GM12892 (cell line): Measurements from ENCODE around the gene ABHD2.

Experiments used
- DNase-seq: peaks from one replicate; pipeline ENCODE4 v3.0.0; 2011; ENCODE audit not compliant: insufficient read length
- FAIRE-seq: peaks from 2 replicates; lab custom pipeline; 2011; peaks lifted over from hg19 to GRCh38; lab: Jason Lieb, UNC
- POLR2A ChIP-seq: IDR thresholded peaks from 2 replicates; pipeline ENCODE4 v1.6.1; 2011; ENCODE audit warnings: low read depth, low read length, control low read depth
- POLR2AphosphoS5 ChIP-seq: IDR thresholded peaks from 2 replicates; pipeline ENCODE4 v1.6.1; 2011; ENCODE audit warnings: low read depth, low read length, control low read depth
- TAF1 ChIP-seq: IDR thresholded peaks from 2 replicates; pipeline ENCODE4 v1.6.1; 2011; ENCODE audit warnings: low read depth, mild to moderate bottlenecking, control low read depth, low read length, borderline replicate concordance

The ABHD2 gene

DNA sequence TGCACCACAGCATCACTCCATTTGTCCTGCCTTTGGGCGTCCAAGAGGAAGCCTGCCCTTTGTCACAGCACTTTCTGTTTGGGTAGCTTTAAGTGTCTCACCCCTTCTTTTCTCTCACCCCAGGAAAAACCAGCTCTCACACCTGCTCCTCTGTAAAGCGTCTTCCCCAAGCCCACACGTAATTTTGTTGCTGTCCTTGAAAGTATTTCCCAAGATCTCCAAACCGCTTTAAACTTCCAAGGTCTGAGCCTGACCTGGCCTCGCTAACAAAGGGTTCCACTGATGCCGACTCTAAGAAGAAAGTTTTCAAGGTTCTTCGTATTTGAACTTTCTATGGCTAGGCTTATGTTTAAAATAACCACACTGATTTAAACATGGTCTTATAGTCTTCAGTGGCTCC is 5.3 kb downstream of the ABHD2 start:
- DNase-seq (no peak), FAIRE-seq (no peak)
- no peak for TF ChIP-seq POLR2AphosphoS5
- TF ChIP-seq TAF1 = no peak
- TF ChIP-seq POLR2A = no peak

DNA sequence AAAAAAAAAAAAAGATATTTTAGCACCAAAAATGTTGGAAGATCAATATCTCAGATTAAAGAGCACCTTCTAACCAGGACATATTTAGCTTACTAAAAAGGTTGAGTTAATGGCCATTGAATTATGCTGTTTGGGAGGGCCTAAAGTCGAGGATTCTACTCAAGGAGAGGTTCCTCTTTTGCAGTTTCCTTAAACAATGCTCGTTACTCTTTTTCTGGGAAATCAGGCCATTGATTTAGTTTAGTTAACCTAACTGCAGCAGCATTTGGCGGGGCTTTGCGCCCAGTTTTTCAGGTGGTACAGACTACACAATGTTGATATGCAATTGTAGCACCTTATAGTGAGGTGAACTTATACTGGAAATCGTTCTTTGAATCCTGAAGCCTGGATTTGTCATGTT is 6.8 kb downstream of the ABHD2 start:
- no peak for DNase-seq
- no peak for FAIRE-seq
- TF ChIP-seq POLR2AphosphoS5 (no peak), POLR2A (no peak), TAF1 (no peak)

DNA sequence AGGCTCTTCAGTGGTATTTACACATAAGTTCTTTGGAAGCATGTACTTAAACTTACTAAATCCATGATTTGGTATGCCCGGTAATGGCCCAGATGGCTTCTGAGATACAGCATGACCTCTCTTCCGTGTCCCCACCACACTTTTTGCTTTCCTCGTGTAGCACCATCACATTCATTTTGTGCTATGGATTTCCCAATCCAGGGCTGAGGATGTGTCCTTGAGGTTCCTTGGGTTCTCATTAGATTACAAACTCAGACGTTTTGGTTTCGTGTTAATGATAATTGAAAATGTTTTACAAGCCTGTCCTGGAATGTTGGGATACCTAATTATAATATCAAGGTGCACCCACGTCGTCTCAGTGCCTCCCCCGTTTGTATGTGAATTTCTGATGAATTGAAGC is 7.3 kb downstream of the ABHD2 start:
- DNase-seq (no peak), FAIRE-seq (no peak)
- TF ChIP-seq POLR2AphosphoS5 (no peak), POLR2A (no peak), TAF1 (no peak)

DNA sequence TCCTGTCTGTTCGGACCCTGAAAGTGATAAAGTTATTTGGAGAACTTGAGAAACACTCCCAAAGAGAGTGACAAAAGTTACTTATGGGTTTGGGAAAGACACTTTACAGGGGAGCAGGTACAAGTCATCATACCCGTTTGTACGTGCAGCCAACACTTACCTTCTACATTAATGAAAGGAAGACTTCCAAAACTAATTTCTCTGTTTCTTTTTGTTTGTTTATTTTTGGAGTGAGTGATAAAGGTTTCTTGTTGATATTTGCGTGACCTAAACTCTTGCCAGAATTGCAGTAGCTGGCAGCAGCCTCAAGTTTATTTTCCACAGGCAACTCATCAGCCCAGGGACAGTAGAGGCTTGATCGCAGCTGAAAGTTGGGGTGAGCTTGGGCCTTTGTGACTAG is 8.4 kb downstream of the ABHD2 start:
- DNase-seq (no peak), FAIRE-seq (no peak)
- TF ChIP-seq POLR2AphosphoS5 = no peak

DNA sequence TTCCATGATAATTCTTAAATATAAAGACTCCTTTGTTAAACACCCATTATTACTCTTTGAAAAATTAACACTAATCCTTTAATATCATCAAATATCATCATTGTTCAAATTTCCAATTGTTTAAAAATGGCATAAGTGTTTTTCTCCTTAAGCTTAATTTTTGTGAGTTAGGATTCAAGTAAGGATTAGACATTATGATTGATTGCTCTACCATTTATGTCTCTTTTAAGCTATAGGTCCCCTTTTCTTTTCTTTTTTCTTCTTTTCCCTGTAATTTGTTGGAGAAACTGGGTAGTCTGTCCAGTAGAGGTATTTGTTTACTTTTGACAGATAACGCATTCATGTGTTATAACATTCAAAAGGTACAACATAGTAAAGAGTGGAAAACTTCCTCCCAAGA is 9.1 kb downstream of the ABHD2 start:
- TF ChIP-seq TAF1 (no peak), POLR2A (no peak), POLR2AphosphoS5 (no peak)
- FAIRE-seq = no peak
- DNase-seq = no peak

DNA sequence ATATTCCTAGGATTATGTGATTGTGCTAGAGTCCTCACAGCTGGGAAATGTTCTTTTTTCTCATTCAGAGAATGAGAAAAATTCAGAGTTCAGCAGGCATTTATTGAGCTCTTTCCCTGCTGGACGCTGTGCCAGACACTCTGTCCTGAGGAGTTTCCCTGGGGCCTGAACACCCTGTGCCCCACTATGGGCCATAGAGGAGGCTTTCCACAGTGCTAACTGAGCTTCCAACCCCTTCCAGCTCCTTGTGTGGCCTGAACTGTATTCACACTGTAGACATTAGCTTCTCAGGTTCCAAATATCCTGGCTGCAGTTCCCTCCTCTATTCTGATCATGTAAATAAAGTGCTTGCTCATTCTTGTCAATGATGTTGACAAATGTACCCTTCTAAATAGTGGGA is 10.0 kb downstream of the ABHD2 start:
- FAIRE-seq (no peak), DNase-seq (no peak)
- TF ChIP-seq POLR2AphosphoS5 = no peak
- TF ChIP-seq TAF1 = no peak
- TF ChIP-seq POLR2A = no peak

DNA sequence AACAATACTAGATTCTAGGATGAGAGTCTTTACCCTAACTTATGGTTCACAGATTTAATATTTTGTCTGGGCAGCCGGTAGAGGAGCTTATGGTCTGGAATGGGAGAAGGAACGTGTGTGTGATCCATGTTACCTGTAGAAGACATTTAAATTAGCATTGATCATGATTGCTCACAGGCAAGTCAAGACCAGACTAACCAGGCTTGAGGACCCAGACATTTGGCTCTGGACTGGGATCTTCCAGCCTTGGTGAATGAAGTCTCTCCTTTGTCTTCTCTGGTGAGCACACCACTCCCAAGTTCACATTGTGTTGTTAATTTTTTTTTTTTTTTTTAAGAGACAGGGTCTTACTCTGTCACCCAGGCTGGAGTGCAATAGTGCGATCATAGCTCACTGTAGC is 11.7 kb downstream of the ABHD2 start:
- TF ChIP-seq POLR2AphosphoS5 = no peak
- no peak for TF ChIP-seq POLR2A
- no peak for TF ChIP-seq TAF1
- FAIRE-seq (no peak), DNase-seq (no peak)

DNA sequence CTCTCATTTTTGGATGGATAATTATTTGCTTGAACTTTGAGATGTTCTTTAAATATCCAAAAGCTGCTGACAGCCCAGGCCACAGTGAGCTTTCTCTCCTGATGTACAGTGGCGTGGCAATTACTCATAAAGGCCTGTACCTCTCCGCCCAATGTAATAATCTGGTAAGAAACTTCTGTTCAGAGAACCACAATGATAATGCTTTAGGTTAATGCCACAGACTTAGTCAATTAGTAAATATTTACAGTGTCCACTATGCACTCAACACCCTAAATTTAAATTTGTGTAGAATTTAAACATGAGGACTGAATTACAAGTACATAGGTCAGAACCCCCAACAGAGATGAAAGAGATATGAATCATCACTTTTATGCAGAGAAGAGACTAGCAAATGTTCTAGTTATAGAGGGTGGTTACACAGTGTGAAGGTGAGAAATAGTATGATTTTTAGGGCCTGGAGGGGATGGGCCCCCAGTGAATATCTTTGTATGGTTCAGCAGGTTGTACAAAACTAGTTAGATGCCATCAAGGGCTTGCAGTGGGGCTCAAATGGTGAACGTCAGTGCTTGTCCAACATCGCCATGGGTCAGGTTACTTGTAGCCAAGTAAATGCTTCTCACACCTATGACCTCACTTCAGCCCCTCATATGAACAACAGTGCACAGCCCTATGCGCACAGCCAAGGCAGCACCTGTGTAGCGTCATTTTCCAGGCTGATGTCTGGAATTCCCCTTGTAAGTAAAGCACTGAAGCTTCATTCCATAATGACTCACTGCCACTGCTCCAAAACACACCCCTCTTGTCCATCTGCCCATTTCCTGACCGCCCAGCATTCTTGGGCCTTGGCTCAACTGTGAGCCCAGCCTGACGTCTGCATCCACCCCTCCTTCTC is 13.3 kb downstream of the ABHD2 start:
- FAIRE-seq (no peak), DNase-seq (no peak)
- TF ChIP-seq TAF1 = no peak
- no peak for TF ChIP-seq POLR2A
- no peak for TF ChIP-seq POLR2AphosphoS5

DNA sequence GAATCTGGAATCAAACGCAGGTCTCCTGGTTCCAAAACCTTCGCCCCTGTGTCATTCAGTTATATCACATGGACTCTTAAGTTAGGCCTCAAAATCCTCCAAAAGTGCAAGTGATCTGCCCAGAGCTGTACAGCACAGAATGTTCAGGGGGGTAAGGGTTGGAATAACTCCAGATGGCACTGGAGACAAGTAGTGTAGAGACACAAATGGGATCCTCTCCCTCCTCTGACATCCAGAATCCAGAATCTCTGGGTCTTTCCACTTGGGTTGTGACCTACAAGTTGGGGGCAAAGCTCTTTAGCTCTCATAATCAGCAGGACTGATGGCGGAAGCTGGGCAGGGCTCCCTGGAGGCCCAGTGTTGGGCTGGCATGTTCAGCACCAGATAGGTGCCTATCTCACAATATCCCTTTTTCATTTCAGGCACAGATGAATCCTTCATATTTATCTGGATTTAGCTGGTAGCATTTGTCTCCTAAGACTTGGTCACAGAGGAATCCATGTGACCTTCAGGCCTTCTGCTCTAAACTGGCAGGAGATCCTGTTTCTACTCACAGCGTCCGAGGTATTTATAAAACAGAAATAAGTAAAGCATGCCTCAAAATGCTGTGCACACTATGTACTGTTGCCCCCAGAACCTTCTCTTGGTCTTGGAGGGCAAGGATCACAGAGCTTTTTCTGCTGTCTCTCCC is 15.4 kb downstream of the ABHD2 start:
- no peak for DNase-seq
- no peak for TF ChIP-seq POLR2AphosphoS5
- TF ChIP-seq TAF1 = no peak
- TF ChIP-seq POLR2A = no peak
- FAIRE-seq = no peak

DNA sequence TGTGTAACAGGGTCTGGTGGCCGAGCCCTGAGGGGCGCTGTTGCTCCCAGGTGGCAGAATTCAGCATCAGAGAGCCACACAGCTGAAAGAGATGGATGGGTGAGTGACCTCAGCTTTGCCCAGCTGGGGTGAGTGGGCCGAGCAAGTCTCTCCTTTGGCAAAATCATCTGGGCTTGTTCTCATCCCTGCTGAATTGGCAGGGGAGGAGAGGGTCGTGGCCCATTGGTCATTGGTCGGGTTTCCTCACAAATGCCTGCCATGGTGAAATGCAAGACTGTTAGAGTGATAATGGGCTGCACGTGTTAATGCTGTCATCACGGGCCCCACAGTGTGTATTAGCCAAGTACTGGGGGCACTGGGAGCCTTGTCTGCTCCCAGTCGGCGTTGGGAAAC is 15.9 kb downstream of the ABHD2 start:
- TF ChIP-seq POLR2AphosphoS5 (no peak), POLR2A (no peak), TAF1 (no peak)

DNA sequence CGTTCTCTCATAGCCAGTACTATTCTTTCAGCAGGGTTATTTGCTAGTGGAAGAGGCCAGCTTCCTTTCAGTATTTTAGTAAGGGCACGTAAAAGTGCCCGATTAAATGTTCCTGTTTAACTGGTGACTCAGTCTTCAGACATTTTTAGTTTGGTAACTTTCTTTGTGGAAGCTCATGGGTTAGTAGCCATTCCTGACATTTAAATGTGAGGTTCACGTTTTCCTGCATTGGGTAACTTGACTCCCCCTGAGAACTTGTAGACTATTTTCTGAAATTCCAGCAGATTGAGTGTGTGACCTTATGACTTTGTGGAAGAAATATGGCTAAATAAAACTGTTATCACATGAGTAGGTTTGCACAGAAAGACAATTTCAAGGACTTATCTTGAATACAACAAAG is 16.9 kb downstream of the ABHD2 start:
- no peak for FAIRE-seq
- DNase-seq = no peak
- TF ChIP-seq POLR2A (no peak), POLR2AphosphoS5 (no peak), TAF1 (no peak)

More for the DNA sequence above, 15.9 kb downstream of the ABHD2 start:
- FAIRE-seq (no peak), DNase-seq (no peak)

DNA sequence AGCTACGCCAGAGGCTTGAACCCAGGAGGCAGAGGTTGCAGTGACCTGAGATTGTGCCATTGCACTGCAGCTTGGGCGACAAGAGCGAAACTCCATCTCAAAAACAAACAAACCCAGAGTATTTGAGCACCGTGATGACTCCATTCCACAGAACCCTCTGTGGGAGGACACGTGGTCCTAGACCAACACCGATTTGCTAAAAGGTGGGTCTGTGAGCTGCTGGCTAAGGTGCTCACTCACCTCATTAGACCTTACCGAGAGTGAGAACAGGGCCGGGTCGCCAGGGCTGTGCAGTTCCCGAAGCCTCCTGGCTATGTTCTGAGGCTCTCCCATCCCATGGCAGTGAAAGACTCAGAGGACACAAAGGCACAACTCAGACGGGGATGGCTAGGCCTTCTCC is 17.9 kb downstream of the ABHD2 start:
- DNase-seq (no peak), FAIRE-seq (no peak)
- TF ChIP-seq POLR2AphosphoS5 = no peak
- TF ChIP-seq TAF1 = no peak
- no peak for TF ChIP-seq POLR2A

DNA sequence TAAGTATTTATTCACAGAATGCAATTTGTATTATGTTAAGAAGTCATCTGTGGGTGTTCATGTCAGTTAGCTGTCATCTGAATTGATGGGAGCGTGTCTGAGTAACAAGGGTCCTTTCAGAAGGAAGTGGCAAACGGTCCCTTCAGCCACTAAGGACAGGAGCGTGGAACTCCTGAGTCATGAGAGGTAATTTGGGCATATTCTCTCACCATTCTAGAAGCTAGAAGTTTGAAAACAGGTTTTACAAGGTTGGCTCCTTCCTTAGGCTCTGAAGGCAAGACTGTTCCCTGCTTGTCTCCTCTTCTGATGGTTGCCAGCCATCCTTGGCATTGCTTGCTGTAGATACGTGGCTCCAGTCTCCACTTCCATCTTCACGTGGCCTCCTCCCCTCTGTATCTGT is 19.7 kb downstream of the ABHD2 start:
- FAIRE-seq (no peak), DNase-seq (no peak)
- TF ChIP-seq TAF1 = no peak
- TF ChIP-seq POLR2A = no peak
- no peak for TF ChIP-seq POLR2AphosphoS5
